OCI-LY7 (cell line): Measurements from ENCODE around the gene EXOC4. TPM values are rescaled to one million over a fixed set of nuclear protein-coding genes. Genes with fewer than 3 reads are reported as not detected.

ENCODE experiments used
- BruUV-seq: library from RNA; stranded (reverse); fragments of 400-500 nt; replicated peaks from 2 replicates; lab custom pipeline; 2021; lab: Mats Ljungman, UMichigan
- CTCF ChIA-PET: fragments of 300-600 bp; sonication (Branson Sonifier 250); formaldehyde crosslinking; loops from one replicate; lab custom pipeline; 2022; ENCODE audit warnings: antibody characterized with exemption; ENCODE audit not compliant: unreplicated experiment; lab: Charles Lee
- POLR2A ChIA-PET: fragments of 300-600 bp; sonication (Branson Sonifier 250); formaldehyde crosslinking; loops from one replicate; lab custom pipeline; 2022; ENCODE audit warnings: antibody characterized with exemption; lab: Charles Lee
- DNase-seq: peaks from one replicate; pipeline ENCODE4 v3.0.0-alpha.2; 2015; ENCODE audit warnings: low spot score
- H2AFZ ChIP-seq: fragments of 200-600 bp; sonication (generic), shearing (Covaris generic); 2 replicates; pipeline ENCODE4 v1.6.1; 2014; ENCODE audit warnings: mild to moderate bottlenecking, antibody characterized with exemption, low read length, moderate library complexity
- H3K27ac ChIP-seq: fragments of 200-600 bp; sonication (generic); 2 replicates; pipeline ENCODE4 v1.5.1; 2014; ENCODE audit warnings: mixed run types, low read depth, mild to moderate bottlenecking, moderate library complexity, low read length, inconsistent platforms; ENCODE audit not compliant: poor library complexity, severe bottlenecking
- H3K36me3 ChIP-seq: fragments of 200-600 bp; sonication (generic); 2 replicates; pipeline ENCODE4 v1.6.1; 2014; ENCODE audit warnings: mild to moderate bottlenecking, antibody characterized with exemption, low read length, moderate library complexity, mixed read lengths; ENCODE audit not compliant: insufficient read depth
- H3K4me1 ChIP-seq: fragments of 200-600 bp; sonication (generic); 2 replicates; pipeline ENCODE4 v1.5.1; 2014; ENCODE audit warnings: mild to moderate bottlenecking, low read length; ENCODE audit not compliant: insufficient read depth, poor library complexity, severe bottlenecking
- H3K4me2 ChIP-seq: fragments of 200-600 bp; sonication (generic); 2 replicates; pipeline ENCODE4 v1.6.1; 2014; ENCODE audit warnings: mild to moderate bottlenecking, low read length
- H3K4me3 ChIP-seq: fragments of 200-600 bp; sonication (generic); 2 replicates; pipeline ENCODE4 v1.5.1; 2014; ENCODE audit warnings: mild to moderate bottlenecking, low read depth, low read length; ENCODE audit not compliant: poor library complexity, severe bottlenecking
- H3K79me2 ChIP-seq: fragments of 200-600 bp; sonication (generic); 2 replicates; pipeline ENCODE4 v1.6.1; 2016; ENCODE audit warnings: low read depth, mild to moderate bottlenecking, low read length, moderate library complexity, mixed read lengths; ENCODE audit not compliant: insufficient read depth
- H3K9me2 ChIP-seq: fragments of 200-600 bp; sonication (generic); 2 replicates; pipeline ENCODE4 v1.6.1; 2016; ENCODE audit warnings: mild to moderate bottlenecking, low read length, mixed read lengths; ENCODE audit not compliant: insufficient read depth
- H3K9me3 ChIP-seq: fragments of 200-600 bp; sonication (generic); 2 replicates; pipeline ENCODE4 v1.6.1; 2014; ENCODE audit warnings: mild to moderate bottlenecking, mixed run types, low read length, mixed read lengths
- H4K20me1 ChIP-seq: fragments of 200-600 bp; sonication (generic); 2 replicates; pipeline ENCODE4 v1.6.1; 2014; ENCODE audit warnings: mild to moderate bottlenecking, antibody characterized with exemption, low read length, moderate library complexity, mixed read lengths; ENCODE audit not compliant: insufficient read depth
- EZH2phosphoT487 ChIP-seq: fragments of 200-600 bp; sonication (generic); IDR thresholded peaks from 2 replicates; pipeline ENCODE4 v1.6.1; 2018; ENCODE audit warnings: low read depth, borderline replicate concordance, mild to moderate bottlenecking, mixed run types, antibody characterized with exemption, low read length, moderate library complexity, mixed read lengths
- intact Hi-C: fragments of 100-400 bp; cut with micrococcal nuclease; formaldehyde crosslinking; loops from one replicate; pipeline ENCODE4 v1.10.0; 2022; ENCODE audit not compliant: unreplicated experiment
- total RNA-seq, 2 experiments: library from RNA; depleted of rRNA in 1 of 2; stranded (reverse); fragments of >200 nt in 1 of 2; shearing (Covaris generic) in 1 of 2; gene quantifications; 2 replicates each; pipeline ENCODE4 v1.2.3, GENCODE V29; 2014 to 2022
- TF ChIP-seq, protein P1 (sequence below): fragments of 200-600 bp; sonication (generic); conservative IDR thresholded peaks from 2 replicates; pipeline ENCODE4 v1.5.1; 2014; ENCODE audit warnings: mild to moderate bottlenecking, antibody characterized with exemption, low read length, moderate library complexity, mixed read lengths

Gene EXOC4
- total RNA-seq, 2 experiments from 2014 or later, result 75.1 to 93.2 TPM

DNA sequence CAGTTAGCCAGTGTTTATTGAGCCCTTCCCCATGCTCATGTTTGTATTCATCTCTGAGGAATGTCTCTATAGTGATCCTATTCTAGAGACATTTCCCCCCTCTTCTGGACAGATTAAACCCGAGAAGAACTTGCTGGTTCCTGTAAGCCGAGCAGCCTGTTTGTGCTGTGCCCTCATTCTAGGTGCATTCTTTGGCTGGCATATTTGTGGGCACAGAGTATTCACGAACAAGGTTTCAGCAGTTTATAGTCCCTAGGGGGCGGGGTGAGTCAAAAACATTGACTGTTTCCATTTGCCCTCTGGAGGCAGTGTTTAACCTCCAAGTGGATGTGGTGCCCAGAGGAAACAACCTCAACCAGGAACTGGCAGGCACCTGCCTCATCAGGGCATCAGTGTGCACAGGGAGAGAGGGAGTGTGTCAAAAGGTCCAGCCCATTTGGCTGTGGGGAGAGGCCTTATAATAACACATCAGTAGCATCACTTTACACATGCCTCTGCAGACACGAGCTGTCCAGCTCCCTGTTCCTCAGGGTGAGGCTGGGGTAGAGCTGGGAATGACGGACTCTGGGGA is 600.9 kb downstream of the EXOC4 start:
- no TSS peak for BruUV-seq
- peak overlapping the region; percentile 26; the same call in 1 of the 2 replicates for H3K4me2 ChIP-seq

DNA sequence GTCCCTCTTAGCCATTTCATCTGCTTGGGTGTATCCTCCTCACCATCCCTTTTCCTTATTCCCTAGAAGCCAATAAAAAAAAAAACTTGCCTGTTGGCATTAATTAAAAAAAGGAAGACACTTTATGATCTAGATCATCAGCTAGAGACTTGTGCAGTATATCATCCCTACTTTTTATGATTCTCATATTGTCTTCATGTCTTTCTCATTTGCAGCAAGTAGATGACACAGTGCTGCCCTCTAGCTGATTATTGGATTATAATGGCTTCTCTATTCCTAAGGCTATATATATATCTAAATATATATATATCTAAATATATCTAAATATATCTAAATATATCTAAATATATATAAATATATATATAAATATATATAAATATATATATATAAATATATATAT is 601.9 kb downstream of the EXOC4 start:
- peak; percentile 33 for DNase-seq
- intact Hi-C loops, result loop anchor here (5.0 to 10.0 kb wide), 2 partner anchors 288 to 470 kb away; no protein-coding TSS in a partner anchor
- H2AFZ ChIP-seq, result no peak overlapping the region
- no peak overlapping the region for H3K4me2 ChIP-seq
- TF ChIP-seq EZH2phosphoT487, result no peak
- TF ChIP-seq, protein P1, sequence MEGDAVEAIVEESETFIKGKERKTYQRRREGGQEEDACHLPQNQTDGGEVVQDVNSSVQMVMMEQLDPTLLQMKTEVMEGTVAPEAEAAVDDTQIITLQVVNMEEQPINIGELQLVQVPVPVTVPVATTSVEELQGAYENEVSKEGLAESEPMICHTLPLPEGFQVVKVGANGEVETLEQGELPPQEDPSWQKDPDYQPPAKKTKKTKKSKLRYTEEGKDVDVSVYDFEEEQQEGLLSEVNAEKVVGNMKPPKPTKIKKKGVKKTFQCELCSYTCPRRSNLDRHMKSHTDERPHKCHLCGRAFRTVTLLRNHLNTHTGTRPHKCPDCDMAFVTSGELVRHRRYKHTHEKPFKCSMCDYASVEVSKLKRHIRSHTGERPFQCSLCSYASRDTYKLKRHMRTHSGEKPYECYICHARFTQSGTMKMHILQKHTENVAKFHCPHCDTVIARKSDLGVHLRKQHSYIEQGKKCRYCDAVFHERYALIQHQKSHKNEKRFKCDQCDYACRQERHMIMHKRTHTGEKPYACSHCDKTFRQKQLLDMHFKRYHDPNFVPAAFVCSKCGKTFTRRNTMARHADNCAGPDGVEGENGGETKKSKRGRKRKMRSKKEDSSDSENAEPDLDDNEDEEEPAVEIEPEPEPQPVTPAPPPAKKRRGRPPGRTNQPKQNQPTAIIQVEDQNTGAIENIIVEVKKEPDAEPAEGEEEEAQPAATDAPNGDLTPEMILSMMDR, result peak; percentile 70
- no peaks in the 10 kb centered on the region for H3K36me3 ChIP-seq
- BruUV-seq, result no TSS peak
- no peaks in the 10 kb centered on the region for H3K4me1 ChIP-seq
- no peaks in the 10 kb centered on the region for H3K9me3 ChIP-seq
- CTCF ChIA-PET, result interaction anchor here (0.6 kb wide), 1 partner anchor 175 kb away, joined by 3 read pairs; no protein-coding TSS in a partner anchor
- POLR2A ChIA-PET, result interaction anchor here (1.5 kb wide), 1 partner anchor 20 kb away, joined by 3 read pairs; no protein-coding TSS in a partner anchor
- H4K20me1 ChIP-seq, result no peaks in the 10 kb centered on the region
- no peaks in the 10 kb centered on the region for H3K79me2 ChIP-seq
- no peak overlapping the region for H3K4me3 ChIP-seq
- no peaks in the 10 kb centered on the region for H3K9me2 ChIP-seq
- no peak overlapping the region for H3K27ac ChIP-seq

More for the DNA sequence above, 600.9 kb downstream of the EXOC4 start:
- POLR2A ChIA-PET, result interaction anchor here (0.7 to 1.5 kb wide), 3 partner anchors 8 to 165 kb away, joined by 3 read pairs; no protein-coding TSS in a partner anchor
- Histone ChIP-seq H3K36me3 (no peaks in the 10 kb centered on the region), H2AFZ (no peak overlapping the region), H3K4me1 (no peaks in the 10 kb centered on the region), H3K27ac (no peak overlapping the region), H3K9me2 (no peaks in the 10 kb centered on the region), H4K20me1 (no peaks in the 10 kb centered on the region), H3K79me2 (no peaks in the 10 kb centered on the region), H3K4me3 (no peak overlapping the region), H3K9me3 (no peaks in the 10 kb centered on the region)
- peak; percentile 63 for DNase-seq
- TF ChIP-seq, protein P1, result peak; percentile 79
- no peak for TF ChIP-seq EZH2phosphoT487
- intact Hi-C loops, result loop anchor here (5.0 to 10.0 kb wide), 2 partner anchors 289 to 471 kb away; no protein-coding TSS in a partner anchor
- CTCF ChIA-PET, result interaction anchor here (0.9 kb wide), 1 partner anchor 474 kb away, joined by 3 read pairs; no protein-coding TSS in a partner anchor
